DND-41 (cell line): ENCODE measurements around the gene C17orf107.

Experiments used
- ATAC-seq: fragments of 200-7000 bp; cut with Tn5 transposase; 3 replicates; pipeline ENCODE4 v1.9.1; 2021; ENCODE audit warnings: low read depth; ENCODE audit not compliant: insufficient read depth
- DNase-seq: peaks from one replicate; pipeline ENCODE4 v3.0.0-alpha.2; 2020
- H2AFZ ChIP-seq: 2 replicates; pipeline ENCODE4 v1.6.0; 2012; ENCODE audit warnings: low read depth, low read length
- H3K27ac ChIP-seq: 2 replicates; pipeline ENCODE4 v1.5.1; 2012; ENCODE audit warnings: low read length, inconsistent platforms
- H3K27me3 ChIP-seq: fragments of 200-600 bp; sonication (generic); 2 replicates; pipeline ENCODE4 v1.6.0; 2012; ENCODE audit warnings: low read length, mild to moderate bottlenecking, inconsistent platforms; ENCODE audit not compliant: insufficient read depth, poor library complexity
- H3K36me3 ChIP-seq: 2 replicates; pipeline ENCODE4 v1.5.1; 2012; ENCODE audit warnings: low read length, inconsistent platforms; ENCODE audit not compliant: insufficient read depth
- H3K4me1 ChIP-seq: 2 replicates; pipeline ENCODE4 v1.5.1; 2012; ENCODE audit warnings: mild to moderate bottlenecking, low read length; ENCODE audit not compliant: insufficient read depth
- H3K4me2 ChIP-seq: 2 replicates; pipeline ENCODE4 v1.6.0; 2012; ENCODE audit warnings: mild to moderate bottlenecking, moderate library complexity, low read length, inconsistent platforms; ENCODE audit not compliant: insufficient read depth
- H3K4me3 ChIP-seq, 2 experiments: fragments of 200-600 bp in 1 of 2; shearing (Covaris generic) in 1 of 2; 2 replicates each; pipeline ENCODE4 v1.5.1; 2012 to 2016; ENCODE audit warnings: inconsistent platforms in 2 of 2, low read length in 2 of 2, mild to moderate bottlenecking in 2 of 2, low read depth in 1 of 2, moderate library complexity in 1 of 2
- H3K79me2 ChIP-seq: 2 replicates; pipeline ENCODE4 v1.6.0; 2012; ENCODE audit warnings: low read length, inconsistent platforms; ENCODE audit not compliant: insufficient read depth
- H3K9ac ChIP-seq: 2 replicates; pipeline ENCODE4 v1.6.0; 2012; ENCODE audit warnings: low read depth, mild to moderate bottlenecking, inconsistent platforms, low read length, moderate library complexity
- H3K9me3 ChIP-seq: 2 replicates; pipeline ENCODE4 v1.5.1; 2012; ENCODE audit warnings: low read length, moderate library complexity, mild to moderate bottlenecking, inconsistent platforms; ENCODE audit not compliant: insufficient read depth, severe bottlenecking
- H4K20me1 ChIP-seq: 2 replicates; pipeline ENCODE4 v1.6.0; 2012; ENCODE audit warnings: low read length; ENCODE audit not compliant: insufficient read depth
- EZH2 ChIP-seq: IDR thresholded peaks from 3 replicates; pipeline ENCODE4 v1.6.1; 2012; ENCODE audit warnings: borderline replicate concordance, low read depth, mild to moderate bottlenecking, moderate library complexity, low read length, inconsistent platforms; ENCODE audit not compliant: severe bottlenecking
- TF ChIP-seq, protein P1 (sequence below): IDR thresholded peaks from 2 replicates; pipeline ENCODE4 v1.5.1; 2012; ENCODE audit warnings: borderline replicate concordance, low read length, moderate library complexity, mild to moderate bottlenecking; ENCODE audit not compliant: poor library complexity, severe bottlenecking; ENCODE audit errors: extremely low read depth

Gene C17orf107

DNA sequence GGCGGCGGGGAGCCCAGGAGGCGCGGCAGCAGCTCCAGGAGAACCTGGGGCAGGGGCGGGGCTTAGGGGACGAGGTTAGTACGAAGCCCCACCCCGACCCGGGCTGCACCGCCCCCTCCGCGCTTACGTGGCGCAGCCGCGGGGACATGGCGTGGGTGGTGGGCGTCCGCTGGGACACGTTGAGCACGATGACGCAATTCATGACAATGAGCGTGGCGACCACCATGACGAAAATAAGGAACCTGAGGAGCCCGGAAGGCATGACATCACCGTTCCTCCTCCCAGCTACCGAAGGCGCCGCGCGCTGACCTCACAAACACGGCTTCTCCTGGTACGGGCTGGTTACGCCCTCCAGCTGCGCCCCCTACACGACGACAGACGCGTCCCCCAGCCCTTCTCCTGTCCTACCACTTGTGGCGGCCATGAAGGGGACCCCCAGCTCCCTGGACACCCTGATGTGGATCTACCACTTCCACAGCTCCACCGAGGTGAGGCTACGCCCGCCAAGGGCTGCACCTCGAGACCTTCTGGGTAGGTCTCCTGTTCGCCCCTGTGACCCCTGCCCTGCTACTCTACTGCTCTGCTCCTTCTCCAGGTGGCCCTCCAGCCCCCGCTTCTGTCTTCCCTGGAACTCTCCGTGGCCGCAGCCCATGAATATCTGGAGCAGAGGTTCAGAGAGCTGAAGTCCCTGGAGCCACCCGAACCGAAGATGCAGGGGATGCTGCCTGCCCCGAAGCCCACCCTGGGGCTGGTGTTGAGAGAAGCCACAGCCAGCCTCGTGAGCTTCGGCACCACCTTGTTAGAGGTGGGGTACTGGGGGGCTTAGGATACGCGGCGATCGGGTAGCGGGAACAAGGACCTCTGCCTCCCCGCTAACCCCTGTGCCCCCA lies at the start of gene C17orf107:
Gene C17orf107 (plus strand): TSS at position 196 of the 890 bp plus-strand sequence. CDS start 227 bp downstream, at position 423.
- Histone ChIP-seq H3K4me1 (peaks cover 20% of the 10 kb centered on the region), H4K20me1 (peaks cover 3% of the 10 kb centered on the region), H3K27me3 (no peaks in the 10 kb centered on the region), H3K36me3 (peaks cover 27% of the 10 kb centered on the region), H3K4me2 (no peak within 1 kb of the TSS), H3K79me2 (no peaks in the 10 kb centered on the region), H2AFZ (no peak within 1 kb of the TSS), H3K9ac (no peak within 1 kb of the TSS), H3K4me3 (no peak within 1 kb of the TSS), H3K9me3 (no peaks in the 10 kb centered on the region), H3K27ac (no peak within 1 kb of the TSS)
- no peak for TF ChIP-seq EZH2
- TF ChIP-seq, protein P1, sequence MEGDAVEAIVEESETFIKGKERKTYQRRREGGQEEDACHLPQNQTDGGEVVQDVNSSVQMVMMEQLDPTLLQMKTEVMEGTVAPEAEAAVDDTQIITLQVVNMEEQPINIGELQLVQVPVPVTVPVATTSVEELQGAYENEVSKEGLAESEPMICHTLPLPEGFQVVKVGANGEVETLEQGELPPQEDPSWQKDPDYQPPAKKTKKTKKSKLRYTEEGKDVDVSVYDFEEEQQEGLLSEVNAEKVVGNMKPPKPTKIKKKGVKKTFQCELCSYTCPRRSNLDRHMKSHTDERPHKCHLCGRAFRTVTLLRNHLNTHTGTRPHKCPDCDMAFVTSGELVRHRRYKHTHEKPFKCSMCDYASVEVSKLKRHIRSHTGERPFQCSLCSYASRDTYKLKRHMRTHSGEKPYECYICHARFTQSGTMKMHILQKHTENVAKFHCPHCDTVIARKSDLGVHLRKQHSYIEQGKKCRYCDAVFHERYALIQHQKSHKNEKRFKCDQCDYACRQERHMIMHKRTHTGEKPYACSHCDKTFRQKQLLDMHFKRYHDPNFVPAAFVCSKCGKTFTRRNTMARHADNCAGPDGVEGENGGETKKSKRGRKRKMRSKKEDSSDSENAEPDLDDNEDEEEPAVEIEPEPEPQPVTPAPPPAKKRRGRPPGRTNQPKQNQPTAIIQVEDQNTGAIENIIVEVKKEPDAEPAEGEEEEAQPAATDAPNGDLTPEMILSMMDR: no peak
- ATAC-seq (no peak), DNase-seq (no peak)

DNA sequence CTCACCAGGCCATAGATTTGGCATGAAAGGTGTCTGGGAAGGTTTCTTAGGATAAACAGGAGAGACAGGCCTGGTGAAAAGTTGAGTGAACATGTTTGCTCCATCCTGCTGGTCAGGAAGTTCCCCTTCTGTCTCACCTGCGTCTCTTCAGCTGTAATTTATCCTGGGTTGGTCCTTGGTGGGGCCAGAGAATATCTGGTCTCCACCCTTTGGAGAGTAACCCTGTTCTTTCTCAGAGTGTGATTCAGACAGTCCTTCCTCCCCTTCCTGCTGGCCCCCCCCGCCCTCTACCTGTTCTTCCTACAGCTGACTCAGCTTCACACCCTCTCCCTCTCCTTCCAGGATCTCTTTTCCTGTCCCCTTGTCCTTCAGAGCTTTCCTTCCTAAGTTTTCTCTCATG lies 49.1 kb upstream of the C17orf107 start:
- Histone ChIP-seq H3K27me3 (no peaks in the 10 kb centered on the region), H3K36me3 (peaks cover 7% of the 10 kb centered on the region), H3K9me3 (no peaks in the 10 kb centered on the region), H3K79me2 (peaks cover 56% of the 10 kb centered on the region), H3K9ac (no peak overlapping the region), H3K27ac (no peak overlapping the region), H3K4me1 (no peaks in the 10 kb centered on the region), H3K4me2 (no peak overlapping the region), H4K20me1 (peaks cover 85% of the 10 kb centered on the region), H3K4me3 (no peak overlapping the region), H2AFZ (no peak overlapping the region)
- no peak for TF ChIP-seq EZH2
- TF ChIP-seq, protein P1: no peak
- no peak for DNase-seq
- ATAC-seq: no peak

DNA sequence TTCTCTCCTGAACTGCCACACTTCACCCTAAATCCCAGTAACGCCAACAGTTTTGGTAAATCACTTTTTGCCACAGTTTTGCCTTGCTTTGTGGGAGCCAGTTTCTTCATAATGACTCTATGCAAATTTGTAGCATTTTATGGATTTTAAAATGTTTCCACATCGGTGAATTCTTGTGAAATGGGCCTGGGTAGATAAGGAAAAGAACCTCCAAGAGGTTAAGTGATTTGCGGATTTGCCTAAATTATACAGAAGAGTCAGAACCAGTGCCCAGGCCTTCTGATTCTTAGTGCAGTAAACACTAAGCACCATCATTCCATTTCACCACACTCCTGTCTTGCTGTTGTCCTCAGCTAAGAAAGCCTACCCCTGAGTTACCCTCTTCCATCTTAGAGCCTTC lies 48.3 kb upstream of the C17orf107 start:
- Histone ChIP-seq H3K9me3 (no peaks in the 10 kb centered on the region), H3K27ac (no peak overlapping the region), H3K27me3 (no peaks in the 10 kb centered on the region), H3K9ac (no peak overlapping the region), H3K4me1 (no peaks in the 10 kb centered on the region), H3K4me2 (no peak overlapping the region), H2AFZ (no peak overlapping the region), H3K4me3 (no peak overlapping the region), H3K79me2 (peaks cover 51% of the 10 kb centered on the region), H4K20me1 (peaks cover 81% of the 10 kb centered on the region), H3K36me3 (peaks cover 8% of the 10 kb centered on the region)
- no peak for DNase-seq
- TF ChIP-seq EZH2: no peak
- TF ChIP-seq, protein P1: no peak
- no peak for ATAC-seq
